ENCODE data around the gene TMEM127.

DNA sequence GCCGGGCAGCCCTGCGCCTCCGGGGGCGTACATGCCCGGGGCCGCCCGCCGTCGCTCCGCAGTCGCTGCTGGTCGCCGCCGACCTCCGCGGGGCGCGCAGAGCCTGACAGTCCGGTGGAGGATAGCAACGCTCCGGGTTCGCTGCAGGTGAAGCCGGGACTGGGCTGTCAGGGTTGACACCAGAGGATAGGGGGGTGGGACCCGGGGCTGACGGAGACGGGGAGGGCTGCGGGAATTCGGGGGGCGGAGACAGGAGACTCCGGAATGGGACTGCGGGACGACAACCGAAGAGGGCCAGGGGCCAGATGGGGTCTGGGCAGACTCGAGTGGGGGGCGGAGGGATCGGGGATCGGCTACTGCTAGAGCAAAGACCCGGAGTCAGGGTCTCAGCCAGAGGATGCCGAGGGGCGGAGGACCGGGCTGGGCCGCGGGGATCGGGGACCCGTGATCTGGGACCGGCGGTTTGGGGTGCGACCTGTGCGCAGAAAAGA, 403 bp downstream of the TMEM127 start:
- TF ChIP-seq, protein P1, sequence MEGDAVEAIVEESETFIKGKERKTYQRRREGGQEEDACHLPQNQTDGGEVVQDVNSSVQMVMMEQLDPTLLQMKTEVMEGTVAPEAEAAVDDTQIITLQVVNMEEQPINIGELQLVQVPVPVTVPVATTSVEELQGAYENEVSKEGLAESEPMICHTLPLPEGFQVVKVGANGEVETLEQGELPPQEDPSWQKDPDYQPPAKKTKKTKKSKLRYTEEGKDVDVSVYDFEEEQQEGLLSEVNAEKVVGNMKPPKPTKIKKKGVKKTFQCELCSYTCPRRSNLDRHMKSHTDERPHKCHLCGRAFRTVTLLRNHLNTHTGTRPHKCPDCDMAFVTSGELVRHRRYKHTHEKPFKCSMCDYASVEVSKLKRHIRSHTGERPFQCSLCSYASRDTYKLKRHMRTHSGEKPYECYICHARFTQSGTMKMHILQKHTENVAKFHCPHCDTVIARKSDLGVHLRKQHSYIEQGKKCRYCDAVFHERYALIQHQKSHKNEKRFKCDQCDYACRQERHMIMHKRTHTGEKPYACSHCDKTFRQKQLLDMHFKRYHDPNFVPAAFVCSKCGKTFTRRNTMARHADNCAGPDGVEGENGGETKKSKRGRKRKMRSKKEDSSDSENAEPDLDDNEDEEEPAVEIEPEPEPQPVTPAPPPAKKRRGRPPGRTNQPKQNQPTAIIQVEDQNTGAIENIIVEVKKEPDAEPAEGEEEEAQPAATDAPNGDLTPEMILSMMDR (IDR thresholded peaks at IDR 0.05): no peak; the same call in 1 of the 2 replicates
- no peak for TF ChIP-seq ZFX (IDR thresholded peaks at IDR 0.05; ENCODE audit: borderline replicate concordance)

Measured in 22Rv1 (cell line).